ENCODE data around the gene EFHC1. TPM values are rescaled to one million over a fixed set of nuclear protein-coding genes. Genes with fewer than 3 reads are reported as not detected.

Gene EFHC1
- total RNA-seq, 4 donors from 2014 or later: 0.46 to 9.3 (median 1.5) TPM

GRCh38 chr6:52523378-52524142, 103.4 kb downstream of the EFHC1 start:
- TF ChIP-seq CTCF (IDR thresholded peaks at IDR 0.05 in 4 of 5, conservative IDR thresholded peaks at IDR 0.05 in 1 of 5): no peak
- TF ChIP-seq POLR2A (IDR thresholded peaks at IDR 0.05): no peak
- no peak overlapping the region for H3K27ac ChIP-seq
- DNase-seq: no peak
- no peaks in the 10 kb centered on the region for H3K9me3 ChIP-seq
- no peak for ATAC-seq
- in situ Hi-C loops (cut with MboI; ENCODE audit: low sequenced_read_pairs in 4 of 4) (no loop called here), intact Hi-C loops (cut with DNase I; ENCODE audit: low total_unique reads) (loop anchor here (2.0 kb wide), 1 partner anchor 43 kb away; no protein-coding TSS in a partner anchor)
- no peak overlapping the region for H3K4me3 ChIP-seq
- H3K4me1 ChIP-seq: peaks cover 9 to 16% of the 10 kb centered on the region in 2 donors
- no peaks in the 10 kb centered on the region for H3K36me3 ChIP-seq
- H3K27me3 ChIP-seq: no peaks in the 10 kb centered on the region

GRCh38 chr6:52524918-52525317, 104.8 kb downstream of the EFHC1 start:
- in situ Hi-C loops (cut with MboI; ENCODE audit: low sequenced_read_pairs in 4 of 4): no loop called here

GRCh38 chr6:52526634-52527033, 106.5 kb downstream of the EFHC1 start:
- TF ChIP-seq POLR2A (IDR thresholded peaks at IDR 0.05) (no peak), CTCF (IDR thresholded peaks at IDR 0.05 in 4 of 5, conservative IDR thresholded peaks at IDR 0.05 in 1 of 5) (no peak)
- in situ Hi-C loops (cut with MboI; ENCODE audit: low sequenced_read_pairs in 4 of 4): no loop called here
- ATAC-seq: no peak

More at GRCh38 chr6:52524918-52525317, 104.8 kb downstream of the EFHC1 start:
- H3K27ac ChIP-seq: no peak overlapping the region
- no peaks in the 10 kb centered on the region for H3K9me3 ChIP-seq
- intact Hi-C loops (cut with DNase I; ENCODE audit: low total_unique reads): no loop called here
- no peak overlapping the region for H3K4me3 ChIP-seq
- no peak for ATAC-seq
- peaks cover 5 to 10% of the 10 kb centered on the region in 2 donors for H3K4me1 ChIP-seq
- H3K36me3 ChIP-seq: no peaks in the 10 kb centered on the region
- no peak for TF ChIP-seq POLR2A (IDR thresholded peaks at IDR 0.05)
- no peak for TF ChIP-seq CTCF (IDR thresholded peaks at IDR 0.05 in 4 of 5, conservative IDR thresholded peaks at IDR 0.05 in 1 of 5)
- DNase-seq: no peak
- H3K27me3 ChIP-seq: no peaks in the 10 kb centered on the region

GRCh38 chr6:52527436-52527835, 107.3 kb downstream of the EFHC1 start:
- TF ChIP-seq CTCF (IDR thresholded peaks at IDR 0.05 in 4 of 5, conservative IDR thresholded peaks at IDR 0.05 in 1 of 5): no peak
- no peak for TF ChIP-seq POLR2A (IDR thresholded peaks at IDR 0.05)
- H3K4me1 ChIP-seq: peaks cover 0 to 4% of the 10 kb centered on the region in 2 donors
- ATAC-seq: no peak

More at GRCh38 chr6:52526634-52527033, 106.5 kb downstream of the EFHC1 start:
- no peak overlapping the region for H3K4me3 ChIP-seq
- no peak overlapping the region for H3K27ac ChIP-seq
- DNase-seq: no peak
- H3K4me1 ChIP-seq: peaks cover 5 to 7% of the 10 kb centered on the region in 2 donors
- no peaks in the 10 kb centered on the region for H3K27me3 ChIP-seq
- H3K9me3 ChIP-seq: no peaks in the 10 kb centered on the region
- H3K36me3 ChIP-seq: no peaks in the 10 kb centered on the region
- intact Hi-C loops (cut with DNase I; ENCODE audit: low total_unique reads): no loop called here

More at GRCh38 chr6:52527436-52527835, 107.3 kb downstream of the EFHC1 start:
- no peaks in the 10 kb centered on the region for H3K9me3 ChIP-seq
- no peaks in the 10 kb centered on the region for H3K27me3 ChIP-seq
- no peak for DNase-seq
- H3K4me3 ChIP-seq: no peak overlapping the region
- H3K36me3 ChIP-seq: no peaks in the 10 kb centered on the region
- in situ Hi-C loops (cut with MboI; ENCODE audit: low sequenced_read_pairs in 4 of 4): no loop called here
- intact Hi-C loops (cut with DNase I; ENCODE audit: low total_unique reads): no loop called here
- no peak overlapping the region for H3K27ac ChIP-seq
